Activated naive CD8-positive, alpha-beta T cell treated with anti-CD3 and anti-CD28 coated beads, Interleukin-2, amount 50 U/mL, for 16 hours (primary cell): ENCODE measurements around the gene WDR59.
A peak's percentile ranks its signal among the peaks of the same experiment; 100 is the strongest.
"Not testable (repeated sequence)": the region's sequence is repeated elsewhere in the genome, so short reads cannot be mapped to it uniquely, and the experiment has no call there.

Experiments used
- DNase-seq: peaks from one replicate; pipeline ENCODE4 v3.0.0-alpha.2; 2020; ENCODE audit warnings: low read depth, low spot score

The WDR59 gene

GRCh38 chr16:74984529-74985296 lies at the start of gene WDR59:
Gene WDR59, minus strand, starts transcription at chr16:74985123. Its CDS starts 106 bp downstream, at chr16:74985017.
- peak; percentile 99 for DNase-seq

GRCh38 chr16:75032655-75033054 lies 47.7 kb upstream of the WDR59 start:
- DNase-seq = no peak

GRCh38 chr16:75029854-75030253 lies 44.9 kb upstream of the WDR59 start:
- DNase-seq = no peak

DNA sequence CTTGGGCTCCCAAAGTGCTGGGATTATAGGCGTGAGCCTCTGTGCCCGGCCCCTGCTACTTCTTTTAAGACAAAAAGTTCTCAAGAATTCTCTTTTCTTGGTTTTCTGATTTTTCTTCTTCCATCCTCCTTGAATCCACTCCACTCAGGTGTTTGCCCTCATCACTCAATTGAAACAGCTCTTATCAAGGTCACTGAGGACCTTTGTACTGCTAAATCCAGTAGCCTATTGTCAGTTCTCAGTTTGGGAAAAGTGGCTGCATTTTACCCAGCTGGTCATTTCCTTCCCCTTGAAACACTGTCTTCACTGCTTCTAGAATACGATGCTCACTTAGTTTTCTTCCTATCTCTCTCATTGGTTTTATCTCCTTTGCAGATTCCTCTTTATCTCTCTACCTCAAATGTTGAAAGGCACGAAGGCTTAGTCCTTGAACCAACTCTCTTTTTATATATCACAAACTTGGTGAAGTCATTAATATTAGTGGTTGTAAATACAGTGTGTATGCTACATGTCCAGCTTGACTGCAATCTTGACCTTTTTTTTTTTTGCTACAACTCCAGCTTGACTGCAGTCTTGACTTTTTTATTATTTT lies 43.7 kb upstream of the WDR59 start:
- DNase-seq = no peak

DNA sequence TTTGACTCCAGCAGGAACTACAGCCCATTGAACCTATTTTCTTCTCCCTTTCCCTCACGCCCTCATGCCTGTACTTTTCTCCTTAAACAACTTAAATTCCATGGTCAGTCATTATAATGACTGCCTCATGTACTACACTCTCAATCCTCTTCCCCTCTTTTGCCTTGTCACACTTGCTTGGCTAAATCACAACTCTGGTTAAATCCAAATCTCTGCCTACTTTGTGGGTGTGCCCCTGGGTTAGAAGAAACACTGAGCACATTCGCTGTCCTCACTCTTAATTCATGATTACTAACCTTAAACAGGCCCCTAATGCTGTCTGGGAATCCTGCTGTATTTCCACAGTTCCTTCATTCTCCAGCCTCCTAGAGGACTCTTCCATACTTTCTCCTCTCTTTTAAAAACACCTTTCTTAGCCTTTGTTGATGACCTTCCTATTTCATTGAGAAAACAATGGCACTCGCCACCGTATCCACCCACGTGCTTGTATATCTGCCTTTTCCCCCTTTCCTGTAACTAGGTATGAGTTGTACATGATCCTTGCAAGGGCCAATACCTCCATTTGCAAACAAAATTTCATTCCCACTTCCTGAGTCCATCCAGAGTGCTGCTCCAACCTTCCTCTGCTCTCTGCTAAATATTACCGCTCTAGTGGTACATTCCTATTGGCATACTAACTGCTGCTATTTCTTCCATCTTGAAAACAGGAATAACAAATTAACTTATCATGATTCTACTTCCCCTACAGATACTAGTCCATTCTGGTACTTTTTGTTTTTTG lies 42.8 kb upstream of the WDR59 start:
- no peak for DNase-seq

DNA sequence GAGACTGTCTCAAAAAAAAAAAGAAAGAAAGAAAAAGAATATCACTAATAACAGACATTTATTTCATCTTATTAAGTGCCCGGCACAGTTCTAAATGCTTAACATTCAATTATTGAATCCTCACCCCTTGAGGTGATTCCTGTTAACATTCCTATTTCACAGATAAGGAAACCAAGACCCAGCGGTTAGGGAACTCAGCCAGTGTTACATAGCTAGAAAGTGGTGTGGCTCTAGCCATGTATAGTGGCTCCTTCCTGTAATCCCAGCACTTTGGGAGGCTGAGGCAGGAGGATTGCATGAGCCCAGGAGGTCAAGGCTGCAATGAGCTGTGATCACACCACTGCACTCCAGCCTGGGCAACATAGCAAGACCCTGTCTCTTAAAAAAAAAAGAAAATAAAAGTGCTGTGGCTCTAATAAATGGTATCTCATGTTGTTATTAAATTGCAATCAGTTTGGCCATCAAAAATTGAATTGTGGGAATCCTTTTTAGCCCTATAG lies 42.0 kb upstream of the WDR59 start:
- no peak for DNase-seq

- DNase-seq = not testable (repeated sequence)
These were observed 41.4 kb upstream of the WDR59 start for GRCh38 chr16:75026239-75026891.

- DNase-seq = no peak
These were observed 40.8 kb upstream of the WDR59 start for GRCh38 chr16:75025761-75026160.

- no peak for DNase-seq
These were observed 39.7 kb upstream of the WDR59 start for GRCh38 chr16:75024594-75024993.

GRCh38 chr16:75024182-75024581 lies 39.3 kb upstream of the WDR59 start:
- DNase-seq = no peak

DNA sequence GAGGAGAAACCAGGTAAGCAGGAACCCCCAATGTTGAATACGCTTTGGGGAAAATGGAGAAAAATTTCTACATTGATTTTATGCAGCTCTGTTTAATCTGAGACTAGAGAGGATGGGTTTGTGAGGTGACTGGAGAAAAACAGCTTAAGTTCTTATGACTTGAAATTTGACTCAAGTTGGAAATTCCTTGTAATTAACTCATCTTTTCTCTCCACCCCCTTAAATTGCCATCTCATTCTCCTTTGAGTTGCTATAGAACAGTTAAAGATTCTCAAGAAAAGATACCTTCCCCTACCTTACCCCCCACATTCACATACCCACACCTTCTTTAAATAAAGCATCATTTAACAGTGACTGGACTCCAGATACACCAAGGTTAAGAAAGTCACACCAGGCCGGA lies 38.1 kb upstream of the WDR59 start:
- DNase-seq = no peak

GRCh38 chr16:75022567-75022966 lies 37.6 kb upstream of the WDR59 start:
- no peak for DNase-seq

DNA sequence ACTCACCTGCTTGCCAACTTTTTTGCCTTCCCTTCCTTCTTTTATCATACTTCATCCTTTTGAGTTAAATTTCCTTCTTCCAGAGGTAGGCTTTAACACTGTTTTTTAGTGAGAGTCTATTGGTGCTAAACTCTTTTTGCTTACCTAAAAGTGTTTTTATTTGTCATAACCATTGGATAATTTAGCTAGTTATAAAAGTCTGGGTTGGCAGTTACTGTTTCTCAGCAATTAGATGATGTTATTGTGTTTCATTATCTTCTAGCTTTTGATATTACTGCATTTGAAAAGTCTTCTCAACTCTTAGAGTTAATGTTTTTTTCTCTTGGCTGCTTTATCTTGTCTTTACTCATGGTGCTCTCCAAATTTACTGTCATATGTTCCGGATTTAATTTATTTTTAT lies 36.5 kb upstream of the WDR59 start:
- no peak for DNase-seq

GRCh38 chr16:75019586-75019985 lies 34.7 kb upstream of the WDR59 start:
- no peak for DNase-seq

- DNase-seq = no peak
These were observed 34.1 kb upstream of the WDR59 start for GRCh38 chr16:75019007-75019406.

GRCh38 chr16:75017670-75018525 lies 33.0 kb upstream of the WDR59 start:
- no peak for DNase-seq

DNA sequence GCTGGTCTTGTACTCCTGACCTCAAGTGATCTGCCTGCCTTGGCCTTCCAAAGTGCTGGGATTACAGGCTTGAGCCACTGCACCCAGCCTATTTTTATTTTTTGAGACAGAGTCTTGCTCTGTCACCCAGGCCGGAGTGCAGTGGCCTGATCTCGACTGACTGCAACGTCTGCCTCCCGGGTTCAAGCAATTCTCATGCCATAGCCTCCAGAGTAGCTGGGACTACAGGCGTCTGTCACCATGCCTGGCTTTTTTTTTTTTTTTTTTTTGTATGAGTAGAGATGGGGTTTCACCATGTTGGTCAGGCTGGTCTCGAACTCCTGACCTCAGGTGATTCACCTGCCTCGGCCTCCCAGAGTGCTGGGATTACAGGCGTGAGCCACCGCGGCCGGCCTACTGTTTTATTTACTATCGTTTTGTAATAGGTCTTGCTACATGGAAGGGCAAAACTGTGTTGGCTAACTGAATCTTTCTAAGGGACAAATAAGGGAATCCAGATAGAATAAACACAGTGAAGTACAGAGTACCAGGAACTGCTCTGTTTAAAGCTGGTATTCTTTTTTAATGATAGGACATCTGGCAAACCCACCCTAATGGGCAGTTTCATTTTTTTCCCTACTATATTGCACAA lies 31.6 kb upstream of the WDR59 start:
- DNase-seq = not testable (repeated sequence)

DNA sequence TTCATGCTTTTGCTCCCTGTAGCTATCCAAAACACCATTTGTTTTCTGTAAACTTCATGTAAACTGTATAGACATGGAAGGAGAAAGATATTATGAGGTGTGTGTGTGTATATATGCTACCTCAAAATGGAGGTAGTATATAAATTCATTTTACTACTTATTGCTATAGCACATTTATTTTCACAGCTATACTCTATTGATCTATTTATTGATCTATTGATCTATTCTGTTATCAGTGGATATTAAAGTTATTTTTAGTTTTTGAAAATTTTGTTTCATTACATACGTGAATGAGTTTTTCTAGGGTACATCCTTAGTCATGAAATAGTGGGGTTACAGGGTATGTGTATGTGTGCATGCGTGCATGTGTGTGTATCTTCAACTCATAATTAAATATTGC lies 29.4 kb upstream of the WDR59 start:
- no peak for DNase-seq

DNA sequence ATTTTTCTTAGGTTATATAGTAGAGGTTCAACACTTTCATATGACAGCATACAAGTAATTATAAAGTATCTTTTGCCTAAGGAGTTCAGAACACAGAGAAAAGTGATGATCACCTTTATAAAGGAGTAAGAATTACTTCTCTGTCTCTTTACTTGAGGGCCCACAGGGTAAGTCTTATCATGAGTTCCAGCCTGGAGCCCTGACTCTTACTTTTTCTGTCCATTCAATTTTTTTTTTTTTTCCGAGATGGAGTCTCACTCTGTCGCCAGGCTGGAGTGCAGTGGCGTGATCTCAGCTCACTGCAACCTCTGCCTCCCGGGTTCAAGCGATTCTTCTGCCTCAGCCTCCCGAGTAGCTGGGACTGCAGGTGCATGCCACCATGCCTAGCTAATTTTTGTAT lies 28.2 kb upstream of the WDR59 start:
- not testable (repeated sequence) for DNase-seq

GRCh38 chr16:75012380-75013081 lies 27.6 kb upstream of the WDR59 start:
- no peak for DNase-seq
